BJ (cell line): Measurements from ENCODE around the gene KAT5. TPM values are rescaled to one million over a fixed set of nuclear protein-coding genes. Genes with fewer than 3 reads are reported as not detected.
"Not testable (repeated sequence)": the region's sequence is repeated elsewhere in the genome, so short reads cannot be mapped to it uniquely, and the experiment has no call there.

ENCODE experiments used
- CTCF ChIA-PET: fragments of 350-600 bp; formaldehyde crosslinking; extraction: SDS; loops from one replicate; lab custom pipeline; 2021; ENCODE audit warnings: antibody characterized with exemption, inconsistent platforms; lab: Yijun Ruan, JAX
- POLR2A ChIA-PET: fragments of 300-600 bp; sonication (Branson Sonifier 250); formaldehyde crosslinking; extraction: SDS; loops from one replicate; lab custom pipeline; 2021; ENCODE audit warnings: antibody characterized with exemption; lab: Charles Lee
- DNase-seq: peaks from one replicate; pipeline ENCODE4 v3.0.0-alpha.2; 2011; ENCODE audit warnings: low read depth
- H3K27me3 ChIP-seq: 2 replicates; pipeline ENCODE4 v1.6.0; 2011; ENCODE audit warnings: low read length; ENCODE audit not compliant: control insufficient read depth, insufficient read depth
- H3K36me3 ChIP-seq: 2 replicates; pipeline ENCODE4 v1.5.1; 2011; ENCODE audit warnings: low read length; ENCODE audit not compliant: control insufficient read depth, insufficient read depth
- H3K4me3 ChIP-seq: 2 replicates; pipeline ENCODE4 v1.5.1; 2011; ENCODE audit warnings: low read depth, mild to moderate bottlenecking, control low read depth, low read length
- CTCF ChIP-seq: IDR thresholded peaks from 2 replicates; pipeline ENCODE4 v1.5.1; 2011; ENCODE audit warnings: low read depth, mild to moderate bottlenecking, control low read depth, inconsistent platforms, low read length, moderate library complexity; ENCODE audit not compliant: insufficient read depth
- polyA plus RNA-seq: library from polyadenylated mRNA; depleted of rRNA; stranded (reverse); fragments of >200 nt; gene quantifications from 2 replicates; pipeline ENCODE4 v1.2.3, GENCODE V29; 2011

Gene KAT5
- polyA plus RNA-seq, 1 experiment, result 50.9 TPM

- no peak for DNase-seq
- Histone ChIP-seq H3K4me3 (no peak overlapping the region), H3K27me3 (peaks cover 6% of the 10 kb centered on the region), H3K36me3 (no peaks in the 10 kb centered on the region)
- no peak for TF ChIP-seq CTCF
- ChIA-PET CTCF (interaction anchor here (1.4 kb wide), 1 partner anchor 10 kb away, joined by 5 read pairs; the partner anchor contains the start of gene KAT5), POLR2A (no interaction called here)
Measured at GRCh38 chr11:65701686-65702085, 10.4 kb upstream of the KAT5 start.

GRCh38 chr11:65703846-65704245 is 8.2 kb upstream of the KAT5 start:
- DNase-seq, result no peak

GRCh38 chr11:65706303-65706763 is 5.7 kb upstream of the KAT5 start:
- CTCF ChIA-PET, result interaction anchor here (0.7 to 3.8 kb wide), 19 partner anchors 8 to 316 kb away, joined by 3 to 34 read pairs (median 4); partner anchors contain the start of gene FIBP
- POLR2A ChIA-PET, result interaction anchor here (0.7 kb wide), 1 partner anchor 241 kb away, joined by 5 read pairs; no protein-coding TSS in a partner anchor
- TF ChIP-seq CTCF, result peak; percentile 55
- not testable (repeated sequence) for H3K27me3 ChIP-seq, DNase-seq, H3K4me3 ChIP-seq, H3K36me3 ChIP-seq

More at GRCh38 chr11:65703846-65704245, 8.2 kb upstream of the KAT5 start:
- ChIA-PET POLR2A (interaction anchor here (0.5 kb wide), 1 partner anchor 184 kb away, joined by 8 read pairs; the partner anchor contains the start of gene FIBP), CTCF (interaction anchor here (0.7 to 2.6 kb wide), 7 partner anchors 14 to 115 kb away, joined by 3 to 10 read pairs (median 8); no protein-coding TSS in a partner anchor)
- no peaks in the 10 kb centered on the region for H3K36me3 ChIP-seq
- TF ChIP-seq CTCF, result no peak
- H3K27me3 ChIP-seq, result peaks cover 6% of the 10 kb centered on the region
- H3K4me3 ChIP-seq, result no peak overlapping the region

GRCh38 chr11:65707002-65707401 is 5.0 kb upstream of the KAT5 start:
- H3K4me3 ChIP-seq, DNase-seq, POLR2A ChIA-PET, H3K36me3 ChIP-seq, H3K27me3 ChIP-seq: not testable (repeated sequence)
- CTCF ChIA-PET, result interaction anchor here (0.6 to 3.8 kb wide), 8 partner anchors 12 to 696 kb away, joined by 3 to 34 read pairs (median 4); no protein-coding TSS in a partner anchor

DNA sequence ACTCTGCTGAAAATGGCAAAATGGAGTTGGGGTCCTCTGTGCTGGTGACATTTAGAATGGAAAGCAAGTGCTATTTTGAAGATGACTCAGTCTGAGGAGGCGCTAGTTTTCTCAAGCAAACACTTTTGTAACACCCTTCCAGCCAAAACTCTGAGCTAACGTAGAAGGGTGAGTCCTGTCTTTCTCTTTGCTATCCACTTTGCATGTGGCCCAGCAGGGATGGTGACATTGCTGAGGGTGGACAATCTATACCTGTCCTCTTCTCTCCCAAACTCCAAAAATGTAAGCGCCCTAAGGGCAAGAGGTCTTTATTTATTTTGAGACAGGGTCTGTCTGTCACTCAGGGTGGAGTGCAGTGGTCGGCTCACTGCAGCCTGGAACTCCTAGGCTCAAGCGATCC is 3.6 kb upstream of the KAT5 start:
- no peak for TF ChIP-seq CTCF
- peaks cover 6% of the 10 kb centered on the region for H3K36me3 ChIP-seq
- ChIA-PET POLR2A (no interaction called here), CTCF (interaction anchor here (1.1 to 5.8 kb wide), 5 partner anchors 21 to 175 kb away, joined by 3 to 50 read pairs (median 4); partner anchors contain the start of genes AP5B1 and SNX32)
- DNase-seq, result no peak
- H3K4me3 ChIP-seq, result no peak overlapping the region
- H3K27me3 ChIP-seq, result peaks cover 2% of the 10 kb centered on the region; the same call in 1 of the 2 replicates
